ENCODE results near the gene SHROOM3. TPM values are rescaled to one million over a fixed set of nuclear protein-coding genes. Genes with fewer than 3 reads are reported as not detected.

Gene SHROOM3
- total and polyA plus RNA-seq, 7 donors, result 5.1 to 71.0 (median 28.2) TPM

- Histone ChIP-seq H3K4me1 (peaks cover 0 to 11% (median 6%) of the 10 kb centered on the region in 4 donors), H3K9me3 (no peaks in the 10 kb centered on the region), H3K27ac (no peak overlapping the region), H3K27me3 (no peaks in the 10 kb centered on the region), H3K36me3 (no peaks in the 10 kb centered on the region), H3K4me3 (no peak overlapping the region)
- TF ChIP-seq POLR2AphosphoS5 (IDR thresholded peaks at IDR 0.05) (no peak), EP300 (IDR thresholded peaks at IDR 0.05) (no peak), POLR2A (IDR thresholded peaks at IDR 0.05) (no peak)
- intact Hi-C loops (cut with DNase I), result no loop called here
- no peak for DNase-seq
- WGBS, 2 donors, result 96 to 97% methylated on average over 1 of the region's 1 CpG
These were observed 121.4 kb downstream of the SHROOM3 start for GRCh38 chr4:76556452-76556851.

GRCh38 chr4:76558396-76559235, 123.6 kb downstream of the SHROOM3 start:
- intact Hi-C loops (cut with DNase I), result no loop called here
- no peak for DNase-seq
- no peaks in the 10 kb centered on the region for H3K27me3 ChIP-seq
- no peak overlapping the region for H3K27ac ChIP-seq
- H3K9me3 ChIP-seq, result no peaks in the 10 kb centered on the region
- TF ChIP-seq POLR2AphosphoS5 (IDR thresholded peaks at IDR 0.05) (no peak), POLR2A (IDR thresholded peaks at IDR 0.05) (no peak), CTCF (IDR thresholded peaks at IDR 0.05) (no peak), EP300 (IDR thresholded peaks at IDR 0.05) (no peak)
- WGBS, 2 donors, result 80 to 89% methylated on average over 5 of the region's 5 CpGs
- no peak overlapping the region for H3K4me3 ChIP-seq
- peaks cover 0 to 25% (median 20%) of the 10 kb centered on the region in 4 donors for H3K4me1 ChIP-seq
- no peaks in the 10 kb centered on the region for H3K36me3 ChIP-seq

- no peaks in the 10 kb centered on the region for H3K9me3 ChIP-seq
- no peak for DNase-seq
- 84 to 91% methylated on average over 13 of the region's 13 CpGs for WGBS, 2 donors
- TF ChIP-seq EP300 (IDR thresholded peaks at IDR 0.05), result no peak
- TF ChIP-seq POLR2A (IDR thresholded peaks at IDR 0.05), result no peak
- no peak for TF ChIP-seq CTCF (IDR thresholded peaks at IDR 0.05)
- TF ChIP-seq POLR2AphosphoS5 (IDR thresholded peaks at IDR 0.05), result no peak
- no peaks in the 10 kb centered on the region for H3K36me3 ChIP-seq
- peak overlapping the region in 2 of 4 donors; percentile 38 to 44 for H3K27ac ChIP-seq
- H3K4me1 ChIP-seq, result peaks cover 0 to 33% (median 22%) of the 10 kb centered on the region in 4 donors
- H3K27me3 ChIP-seq, result no peaks in the 10 kb centered on the region
- H3K4me3 ChIP-seq, result no peak overlapping the region
- intact Hi-C loops (cut with DNase I), result no loop called here
These were observed 124.4 kb downstream of the SHROOM3 start for GRCh38 chr4:76559236-76560071.

GRCh38 chr4:76562161-76562560, 127.1 kb downstream of the SHROOM3 start:
- Histone ChIP-seq H3K4me3 (no peak overlapping the region), H3K9me3 (no peaks in the 10 kb centered on the region), H3K36me3 (no peaks in the 10 kb centered on the region), H3K4me1 (peaks cover 0 to 33% (median 24%) of the 10 kb centered on the region in 4 donors), H3K27ac (peak overlapping the region in 3 of 4 donors; percentile 48 to 63 (median 56)), H3K27me3 (no peaks in the 10 kb centered on the region)
- no peak for TF ChIP-seq CTCF (IDR thresholded peaks at IDR 0.05)
- no peak for TF ChIP-seq POLR2AphosphoS5 (IDR thresholded peaks at IDR 0.05)
- TF ChIP-seq POLR2A (IDR thresholded peaks at IDR 0.05), result no peak
- DNase-seq, result no peak
- intact Hi-C loops (cut with DNase I), result no loop called here
- 61 to 88% methylated on average over 2 of the region's 2 CpGs for WGBS, 2 donors
